Measurements from ENCODE around the gene PLEKHA1.

Gene PLEKHA1

GRCh38 chr10:122462533-122463465, 88.3 kb downstream of the PLEKHA1 start:
- no peak for DNase-seq

GRCh38 chr10:122463466-122464249, 89.2 kb downstream of the PLEKHA1 start:
- DNase-seq = no peak

DNA sequence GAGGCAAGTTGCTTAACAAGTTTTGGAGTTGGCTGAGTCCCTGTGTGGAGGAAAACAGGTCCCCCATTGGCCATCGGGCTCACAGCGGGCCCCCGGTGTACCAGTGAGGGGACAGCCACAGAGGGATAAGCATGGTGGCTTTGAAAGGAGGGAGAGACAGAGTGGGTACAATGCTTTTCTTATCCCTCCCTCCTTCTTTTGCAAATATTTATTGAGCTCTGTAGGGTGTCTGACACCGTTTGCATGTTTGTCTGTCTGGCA, 89.7 kb downstream of the PLEKHA1 start:
- DNase-seq = no peak

DNA sequence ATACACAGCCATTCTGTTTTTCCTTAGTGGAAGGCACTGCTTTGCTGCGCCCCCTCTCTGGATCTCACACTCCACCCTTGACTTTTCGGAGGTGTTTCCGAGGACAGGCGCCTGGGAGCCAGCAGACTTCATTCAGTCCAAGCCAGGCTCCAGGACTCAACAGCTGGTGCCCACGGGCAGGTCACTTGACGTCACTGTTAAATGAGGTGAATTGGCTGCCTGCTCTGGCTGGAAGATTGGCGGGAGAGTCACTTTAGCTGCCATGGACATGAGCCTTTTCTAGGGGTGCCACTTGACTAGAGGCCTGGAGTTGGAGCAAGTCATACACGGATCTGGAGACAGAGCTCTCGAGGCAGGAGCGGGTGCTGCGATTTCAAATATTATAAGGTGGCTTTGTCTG, 90.1 kb downstream of the PLEKHA1 start:
- DNase-seq = no peak

- no peak for DNase-seq
Measured at GRCh38 chr10:122465401-122466040, 91.0 kb downstream of the PLEKHA1 start.

- DNase-seq = no peak
Measured at GRCh38 chr10:122466951-122467381, 92.5 kb downstream of the PLEKHA1 start.

GRCh38 chr10:122467701-122468100, 93.2 kb downstream of the PLEKHA1 start:
- no peak for DNase-seq

DNA sequence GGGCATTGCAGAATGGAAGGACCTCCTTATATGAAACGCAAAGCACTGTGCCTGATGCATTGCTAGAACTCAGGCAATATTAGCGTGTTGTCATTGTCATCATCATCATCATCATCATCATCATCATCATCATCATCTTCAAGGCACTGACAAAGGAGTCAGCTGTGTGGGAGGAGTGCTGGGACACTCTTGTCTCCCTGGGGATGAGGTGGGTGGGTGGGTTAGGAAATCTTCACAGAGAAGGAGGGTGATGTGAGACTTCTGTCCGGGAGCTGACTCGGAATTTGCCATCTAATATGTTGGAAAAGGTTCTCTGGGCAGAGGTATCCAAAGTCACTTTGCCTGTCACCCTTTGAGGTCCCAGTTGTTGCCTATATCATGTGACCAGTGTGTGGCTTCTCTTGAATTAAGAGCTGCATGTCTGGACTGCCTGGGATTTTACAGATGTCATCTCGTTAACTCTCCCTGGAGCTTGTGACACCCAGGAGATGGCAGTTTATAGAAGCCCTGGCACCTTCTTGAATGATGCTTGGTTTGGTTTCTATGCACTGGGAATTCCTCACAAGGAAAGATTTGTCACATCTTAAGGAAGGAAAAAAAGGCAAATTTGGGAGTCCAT, 93.9 kb downstream of the PLEKHA1 start:
- DNase-seq = no peak

DNA sequence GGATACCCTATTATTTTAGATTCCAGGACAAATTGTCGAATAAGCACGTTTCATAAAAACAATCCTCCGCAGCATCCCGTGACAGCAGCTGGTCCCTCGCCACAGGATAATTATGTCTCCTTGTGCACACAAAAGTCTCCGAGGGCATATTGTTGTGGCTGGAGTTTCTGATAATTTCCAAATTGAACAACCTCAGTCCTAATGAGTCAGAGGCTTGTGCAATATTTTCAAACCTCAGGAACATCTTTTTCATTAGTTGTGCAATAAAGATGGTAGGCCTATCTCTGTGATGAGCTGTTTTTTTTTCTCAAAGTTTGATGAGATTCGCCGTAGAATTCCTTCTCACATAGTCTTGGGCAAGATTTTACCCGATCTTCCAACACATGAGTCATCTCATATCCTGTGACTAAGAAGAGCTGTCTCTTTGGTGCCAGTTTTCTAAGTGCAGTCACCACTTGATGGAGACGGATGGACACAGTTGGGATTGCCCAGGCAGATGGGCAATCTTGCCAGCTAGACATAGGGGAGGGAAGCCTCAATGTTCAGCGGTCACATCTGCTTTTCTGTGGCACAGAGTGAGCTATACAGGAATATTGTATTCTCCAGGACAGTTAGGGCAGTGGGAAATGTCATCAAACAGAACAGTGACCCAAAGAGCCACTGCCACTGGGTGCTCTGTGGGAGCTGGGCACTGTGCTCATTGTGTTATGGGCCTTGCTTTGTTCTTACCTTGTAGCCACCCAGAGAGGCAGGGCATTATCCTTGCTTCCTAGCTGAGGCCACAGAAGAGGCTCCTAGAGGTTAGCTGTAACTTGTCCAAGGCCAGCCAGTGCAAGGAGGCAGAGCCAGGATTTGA, 94.6 kb downstream of the PLEKHA1 start:
- DNase-seq = no peak

DNA sequence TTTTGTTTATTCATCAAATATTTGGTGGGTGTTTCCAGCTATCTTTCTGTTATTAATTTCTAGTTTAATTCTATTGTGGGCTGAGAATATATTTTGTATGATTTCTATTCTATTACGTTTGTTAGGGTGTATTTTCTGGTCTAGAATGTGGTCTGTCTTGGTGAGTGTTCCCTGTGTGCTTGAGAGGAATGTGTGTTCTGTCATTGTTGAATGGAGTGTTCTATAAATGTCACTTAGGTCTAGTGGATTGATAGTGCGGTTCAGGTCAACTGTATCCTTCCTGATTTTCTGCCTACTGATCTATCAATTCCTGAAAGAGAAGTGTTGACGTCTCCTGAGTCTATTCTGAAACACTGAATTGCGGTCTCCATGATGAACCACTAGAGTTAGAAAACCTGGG, 95.3 kb downstream of the PLEKHA1 start:
- DNase-seq = no peak

- no peak for DNase-seq
Measured at GRCh38 chr10:122471531-122472177, 97.1 kb downstream of the PLEKHA1 start.

DNA sequence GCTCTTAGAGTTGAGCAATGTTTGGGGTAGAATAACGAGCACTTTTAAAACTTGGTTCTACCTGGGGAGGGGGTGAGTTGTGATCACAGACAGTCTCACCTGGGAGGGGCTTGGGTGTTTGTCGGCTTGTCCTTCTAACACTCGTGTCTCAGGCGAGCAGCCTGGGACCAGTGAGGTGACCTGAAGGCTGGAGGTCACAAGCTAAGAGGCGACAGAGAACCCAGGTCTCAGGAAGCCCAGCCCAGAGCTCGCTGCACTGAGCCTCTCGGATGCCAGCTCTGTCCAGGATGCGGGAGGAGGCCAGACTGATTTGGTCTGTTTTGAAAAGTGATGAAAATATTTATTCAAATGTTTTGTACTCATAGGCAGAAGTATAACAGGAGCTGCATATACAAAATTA, 98.6 kb downstream of the PLEKHA1 start:
- DNase-seq = no peak

GRCh38 chr10:122474131-122474818, 99.8 kb downstream of the PLEKHA1 start:
- DNase-seq = no peak

GRCh38 chr10:122475100-122475499, 100.6 kb downstream of the PLEKHA1 start:
- no peak for DNase-seq

DNA sequence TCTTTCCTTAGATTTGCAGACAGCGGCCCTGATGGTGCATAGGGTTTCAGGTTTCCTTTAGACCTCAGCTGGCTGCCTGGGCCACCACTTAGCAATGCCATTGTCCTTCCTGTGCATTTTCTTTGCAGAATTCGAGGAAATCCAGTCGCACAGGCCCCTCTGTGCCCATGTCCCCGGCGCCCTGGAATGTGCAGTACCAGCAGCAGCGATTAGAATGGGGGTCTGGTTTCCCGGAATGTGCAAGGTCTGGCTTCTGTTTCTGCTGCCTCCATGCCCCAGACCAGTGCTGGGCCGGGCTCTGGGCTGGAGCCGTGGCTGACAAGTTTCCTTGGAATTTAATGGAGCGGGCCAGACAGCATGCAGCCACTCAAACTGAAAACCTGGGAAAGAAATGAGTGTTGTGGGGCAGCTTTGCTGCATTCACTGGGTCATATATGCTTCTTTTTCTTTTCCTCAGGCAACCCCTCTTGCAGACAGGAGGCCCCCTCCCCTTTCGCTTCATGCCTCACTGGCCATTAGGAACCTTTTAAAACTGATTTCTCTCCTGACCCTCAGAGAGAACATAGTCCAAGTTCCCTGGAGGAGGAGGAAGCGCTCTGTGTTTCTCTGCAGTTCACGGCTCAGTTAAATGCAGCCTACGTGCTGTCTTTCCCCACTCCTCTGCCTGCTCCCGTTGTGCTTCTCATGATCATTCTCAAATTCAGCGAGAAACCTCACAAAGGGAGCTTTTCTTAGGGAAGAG, 101.3 kb downstream of the PLEKHA1 start:
- DNase-seq = no peak

GRCh38 chr10:122476333-122476695, 101.8 kb downstream of the PLEKHA1 start:
- no peak for DNase-seq

- no peak for DNase-seq
Measured at GRCh38 chr10:122477436-122477835, 102.9 kb downstream of the PLEKHA1 start.

DNA sequence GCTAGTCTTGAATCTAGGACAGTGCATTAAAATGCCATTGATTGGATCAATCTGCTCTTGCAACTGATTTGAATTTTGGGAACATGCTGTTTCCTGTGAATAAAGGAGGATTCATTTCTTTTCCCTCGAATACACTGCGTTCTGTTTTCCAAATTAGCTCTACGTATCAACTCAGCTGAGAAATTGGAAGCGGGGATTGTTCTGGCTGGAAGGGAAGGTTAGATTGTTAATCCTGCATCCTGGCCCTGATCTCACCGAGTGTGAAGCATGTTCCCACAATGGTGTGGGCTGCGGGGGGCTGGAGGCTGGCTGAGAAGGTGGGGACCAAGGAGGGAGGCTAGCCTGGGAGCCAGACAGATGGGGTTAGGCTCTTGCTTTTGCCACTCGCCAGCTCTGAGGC, 104.5 kb downstream of the PLEKHA1 start:
- DNase-seq = no peak

DNA sequence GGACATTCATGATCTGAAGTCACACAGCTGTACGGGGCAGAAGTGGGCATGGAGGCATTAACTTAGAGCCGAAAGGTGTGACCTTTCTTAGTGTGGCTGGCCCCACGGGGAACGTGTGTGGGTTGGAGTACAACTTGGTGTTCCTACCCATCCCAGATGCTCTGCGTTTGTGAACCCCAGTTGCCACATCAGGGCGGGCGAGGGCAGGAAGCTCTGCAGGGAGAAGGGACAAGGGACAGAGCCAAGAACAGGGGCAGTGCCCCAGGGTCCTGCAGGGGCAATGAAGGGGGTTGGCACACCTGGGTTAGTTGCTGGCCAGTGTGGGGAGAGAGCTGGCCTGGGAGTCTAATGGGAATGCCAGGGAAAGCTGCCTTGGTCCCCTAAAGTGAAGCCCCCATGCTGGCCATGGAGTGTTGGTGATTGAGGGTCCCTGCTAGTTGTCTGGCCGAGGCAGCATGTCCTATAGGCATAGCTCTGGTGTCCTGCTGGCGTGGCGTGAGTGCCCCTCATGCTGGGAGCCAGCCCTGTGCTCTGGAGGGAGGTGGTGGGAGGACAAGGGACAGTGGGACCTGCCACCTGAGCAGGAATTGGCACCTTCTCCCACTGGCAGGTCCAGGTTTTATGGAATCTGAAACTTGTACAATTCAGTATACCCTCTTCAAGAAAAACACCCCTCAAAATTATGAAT, 105.8 kb downstream of the PLEKHA1 start:
- DNase-seq = no peak
